PC-3 (cell line): ENCODE data around the gene ZC3H7A. TPM values are rescaled to one million over a fixed set of nuclear protein-coding genes. Genes with fewer than 3 reads are reported as not detected.

Source experiments
- ATAC-seq: fragments of 200-7000 bp; cut with Tn5 transposase; 2 replicates; pipeline ENCODE4 v1.9.1; 2020; ENCODE audit warnings: mild to moderate bottlenecking, moderate library complexity
- BruUV-seq: library from RNA; stranded (reverse); fragments of 400-500 nt; replicated peaks from 2 replicates; lab custom pipeline; 2021; lab: Mats Ljungman, UMichigan
- CTCF ChIA-PET: fragments of 300-600 bp; sonication (Branson Sonifier 250); formaldehyde crosslinking; loops from one replicate; lab custom pipeline; 2022; ENCODE audit warnings: antibody characterized with exemption; lab: Charles Lee
- POLR2A ChIA-PET: fragments of 300-600 bp; sonication (Branson Sonifier 250); formaldehyde crosslinking; loops from one replicate; lab custom pipeline; 2022; ENCODE audit warnings: antibody characterized with exemption; ENCODE audit not compliant: unreplicated experiment; lab: Charles Lee
- DNase-seq: peaks from one replicate; pipeline ENCODE4 v3.0.0-alpha.2; 2015
- H2AFZ ChIP-seq: fragments of 300-600 bp; sonication (generic); 2 replicates; pipeline ENCODE4 v1.6.0; 2016; ENCODE audit warnings: antibody characterized with exemption, low read length
- H3F3A ChIP-seq: fragments of 300-600 bp; sonication (generic); one replicate; pipeline ENCODE4 v1.6.0; 2017; ENCODE audit warnings: antibody characterized with exemption, low read length, control low read depth, mild to moderate bottlenecking; ENCODE audit not compliant: unreplicated experiment
- H3K27ac ChIP-seq: fragments of 300-600 bp; sonication (generic); 2 replicates; pipeline ENCODE4 v1.5.1; 2016; ENCODE audit warnings: mild to moderate bottlenecking, low read length
- H3K27me3 ChIP-seq: fragments of 300-600 bp; sonication (generic); 2 replicates; pipeline ENCODE4 v1.6.1; 2016; ENCODE audit warnings: low read length, mixed read lengths
- H3K36me3 ChIP-seq: fragments of 300-600 bp; sonication (generic); 2 replicates; pipeline ENCODE4 v1.6.1; 2016; ENCODE audit warnings: low read depth, mixed run types, low read length, mixed read lengths
- H3K4me1 ChIP-seq: fragments of 300-600 bp; sonication (generic); 2 replicates; pipeline ENCODE4 v1.5.1; 2016; ENCODE audit warnings: low read length; ENCODE audit not compliant: insufficient read depth
- H3K4me2 ChIP-seq: fragments of 300-600 bp; sonication (generic); 2 replicates; pipeline ENCODE4 v1.6.0; 2016; ENCODE audit warnings: low read length
- H3K4me3 ChIP-seq: fragments of 300-600 bp; sonication (generic); 2 replicates; pipeline ENCODE4 v1.5.1; 2016; ENCODE audit warnings: mild to moderate bottlenecking, low read length, mixed read lengths
- H3K79me2 ChIP-seq: fragments of 300-600 bp; sonication (generic); 2 replicates; pipeline ENCODE4 v1.6.1; 2017; ENCODE audit warnings: low read length, mixed read lengths
- H3K9ac ChIP-seq: fragments of 300-600 bp; sonication (generic); 2 replicates; pipeline ENCODE4 v1.6.0; 2016; ENCODE audit warnings: mild to moderate bottlenecking, low read length
- H3K9me2 ChIP-seq: fragments of 300-600 bp; sonication (generic); replicated peaks from 2 replicates; pipeline ENCODE4 v1.6.1; 2016; ENCODE audit warnings: mixed run types, low read length, mixed read lengths
- H3K9me3 ChIP-seq: fragments of 300-600 bp; sonication (generic); 2 replicates; pipeline ENCODE4 v1.6.1; 2016; ENCODE audit warnings: low read length, mixed read lengths
- H4K20me1 ChIP-seq: fragments of 300-600 bp; sonication (generic); 2 replicates; pipeline ENCODE4 v1.6.1; 2016; ENCODE audit warnings: low read length, mixed read lengths
- EZH2 ChIP-seq: fragments of 300-600 bp; sonication (generic); IDR thresholded peaks from one replicate; pipeline ENCODE4 v1.6.1; 2017; ENCODE audit warnings: antibody characterized with exemption, mild to moderate bottlenecking, low read length; ENCODE audit not compliant: unreplicated experiment
- EZH2phosphoT487 ChIP-seq: fragments of 300-600 bp; sonication (generic); IDR thresholded peaks from 2 replicates; pipeline ENCODE4 v1.6.1; 2018; ENCODE audit warnings: mild to moderate bottlenecking, antibody characterized with exemption, low read length, borderline replicate concordance
- intact Hi-C: fragments of 100-400 bp; cut with micrococcal nuclease; formaldehyde crosslinking; loops from 2 replicates; pipeline ENCODE4 v1.9.0; 2023
- total RNA-seq: library from RNA; depleted of rRNA; stranded (reverse); fragments of >200 nt; gene quantifications from 2 replicates; pipeline ENCODE4 v1.2.3, GENCODE V29; 2014
- TF ChIP-seq, protein P1 (sequence below): fragments of 300-600 bp; sonication (generic); conservative IDR thresholded peaks from 2 replicates; pipeline ENCODE4 v1.5.1; 2017; ENCODE audit warnings: antibody characterized with exemption, low read depth, mild to moderate bottlenecking, low read length

The ZC3H7A gene
- total RNA-seq, 1 experiment from 2014 or later: 21.2 TPM

DNA sequence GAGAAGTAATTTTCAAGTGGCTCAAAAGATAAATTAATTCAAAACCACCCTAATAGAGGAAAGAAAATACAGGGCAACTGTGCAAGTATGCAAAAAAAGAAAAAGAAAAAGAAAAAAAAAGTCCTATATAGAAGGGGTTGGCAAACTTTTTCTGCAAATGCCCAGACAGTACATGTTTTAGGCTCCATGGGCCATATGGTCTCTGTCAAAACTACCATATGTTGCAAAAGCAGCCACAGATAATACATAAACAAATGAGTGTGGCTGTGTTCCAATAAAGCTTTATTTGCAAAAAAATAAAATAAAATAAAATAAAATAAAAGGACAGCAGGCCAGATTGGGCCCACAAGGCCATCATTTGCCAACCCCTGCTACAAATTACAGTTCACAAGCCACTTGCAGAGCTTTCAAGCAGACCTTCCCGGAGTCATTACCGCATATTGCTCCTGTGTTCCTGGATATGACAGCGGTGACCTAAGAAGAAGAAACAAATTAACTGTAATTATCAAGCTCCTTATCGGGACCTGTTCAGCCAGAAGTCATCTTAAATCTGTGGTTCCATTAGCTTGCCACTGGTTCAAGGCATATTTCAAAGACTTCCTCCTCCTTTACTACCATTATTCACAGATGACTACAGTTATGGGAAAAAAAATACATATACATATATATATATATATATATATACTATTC lies 15.9 kb downstream of the ZC3H7A start:
- CTCF ChIA-PET: interaction anchor here (0.5 kb wide), 1 partner anchor 54 kb away, joined by 3 read pairs; no protein-coding TSS in a partner anchor
- H3K4me2 ChIP-seq: no peak overlapping the region
- no TSS peak for BruUV-seq

DNA sequence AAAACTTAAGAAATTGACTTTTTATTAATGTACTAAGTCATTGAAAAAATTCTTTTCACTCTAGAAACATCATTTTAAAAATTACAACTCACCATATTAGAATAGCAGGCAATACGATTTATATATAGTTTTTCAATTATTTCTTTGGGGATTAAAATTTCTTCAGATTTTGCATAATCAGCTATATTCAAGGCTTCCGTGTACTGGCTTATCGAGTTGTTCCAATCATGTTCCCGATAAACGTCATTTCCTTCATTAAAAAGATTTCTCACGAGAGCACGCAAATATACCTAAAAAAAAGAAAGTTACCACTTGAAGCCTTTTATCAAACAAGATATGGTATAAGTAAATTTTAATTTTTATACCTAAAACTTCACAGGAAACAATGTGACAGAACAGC lies 18.0 kb downstream of the ZC3H7A start:
- Histone ChIP-seq H3K27me3 (no peaks in the 10 kb centered on the region), H3K27ac (no peak overlapping the region), H3K4me3 (no peak overlapping the region), H4K20me1 (peaks cover 3% of the 10 kb centered on the region; the same call in 1 of the 2 replicates), H3F3A (no peaks in the 10 kb centered on the region), H3K79me2 (peaks cover 25% of the 10 kb centered on the region), H3K4me1 (peaks cover 19% of the 10 kb centered on the region), H3K36me3 (peaks cover 4% of the 10 kb centered on the region; the same call in 1 of the 2 replicates), H3K9me3 (no peaks in the 10 kb centered on the region), H3K4me2 (no peak overlapping the region), H2AFZ (no peak overlapping the region), H3K9me2 (no peaks in the 10 kb centered on the region), H3K9ac (no peak overlapping the region)
- intact Hi-C loops: no loop called here
- DNase-seq (no peak), ATAC-seq (no peak)
- CTCF ChIA-PET: no interaction called here
- POLR2A ChIA-PET: no interaction called here
- TF ChIP-seq EZH2 (no peak), EZH2phosphoT487 (no peak)
- TF ChIP-seq, protein P1, sequence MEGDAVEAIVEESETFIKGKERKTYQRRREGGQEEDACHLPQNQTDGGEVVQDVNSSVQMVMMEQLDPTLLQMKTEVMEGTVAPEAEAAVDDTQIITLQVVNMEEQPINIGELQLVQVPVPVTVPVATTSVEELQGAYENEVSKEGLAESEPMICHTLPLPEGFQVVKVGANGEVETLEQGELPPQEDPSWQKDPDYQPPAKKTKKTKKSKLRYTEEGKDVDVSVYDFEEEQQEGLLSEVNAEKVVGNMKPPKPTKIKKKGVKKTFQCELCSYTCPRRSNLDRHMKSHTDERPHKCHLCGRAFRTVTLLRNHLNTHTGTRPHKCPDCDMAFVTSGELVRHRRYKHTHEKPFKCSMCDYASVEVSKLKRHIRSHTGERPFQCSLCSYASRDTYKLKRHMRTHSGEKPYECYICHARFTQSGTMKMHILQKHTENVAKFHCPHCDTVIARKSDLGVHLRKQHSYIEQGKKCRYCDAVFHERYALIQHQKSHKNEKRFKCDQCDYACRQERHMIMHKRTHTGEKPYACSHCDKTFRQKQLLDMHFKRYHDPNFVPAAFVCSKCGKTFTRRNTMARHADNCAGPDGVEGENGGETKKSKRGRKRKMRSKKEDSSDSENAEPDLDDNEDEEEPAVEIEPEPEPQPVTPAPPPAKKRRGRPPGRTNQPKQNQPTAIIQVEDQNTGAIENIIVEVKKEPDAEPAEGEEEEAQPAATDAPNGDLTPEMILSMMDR: no peak
- no TSS peak for BruUV-seq

More for the DNA sequence above, 15.9 kb downstream of the ZC3H7A start:
- ATAC-seq (no peak), DNase-seq (no peak)
- peaks cover 4% of the 10 kb centered on the region; the same call in 1 of the 2 replicates for H3K36me3 ChIP-seq
- POLR2A ChIA-PET: no interaction called here
- no peak for TF ChIP-seq EZH2
- no peak for TF ChIP-seq EZH2phosphoT487
- TF ChIP-seq, protein P1: no peak
- no peaks in the 10 kb centered on the region for H3K9me3 ChIP-seq
- H3K9me2 ChIP-seq: no peaks in the 10 kb centered on the region
- H2AFZ ChIP-seq: no peak overlapping the region
- no peak overlapping the region for H3K27ac ChIP-seq
- no peak overlapping the region for H3K9ac ChIP-seq
- H3K79me2 ChIP-seq: peaks cover 31% of the 10 kb centered on the region
- H3K4me1 ChIP-seq: peaks cover 19% of the 10 kb centered on the region
- intact Hi-C loops: no loop called here
- no peak overlapping the region for H3K4me3 ChIP-seq
- H4K20me1 ChIP-seq: peaks cover 3% of the 10 kb centered on the region; the same call in 1 of the 2 replicates
- no peaks in the 10 kb centered on the region for H3K27me3 ChIP-seq
- H3F3A ChIP-seq: no peaks in the 10 kb centered on the region

DNA sequence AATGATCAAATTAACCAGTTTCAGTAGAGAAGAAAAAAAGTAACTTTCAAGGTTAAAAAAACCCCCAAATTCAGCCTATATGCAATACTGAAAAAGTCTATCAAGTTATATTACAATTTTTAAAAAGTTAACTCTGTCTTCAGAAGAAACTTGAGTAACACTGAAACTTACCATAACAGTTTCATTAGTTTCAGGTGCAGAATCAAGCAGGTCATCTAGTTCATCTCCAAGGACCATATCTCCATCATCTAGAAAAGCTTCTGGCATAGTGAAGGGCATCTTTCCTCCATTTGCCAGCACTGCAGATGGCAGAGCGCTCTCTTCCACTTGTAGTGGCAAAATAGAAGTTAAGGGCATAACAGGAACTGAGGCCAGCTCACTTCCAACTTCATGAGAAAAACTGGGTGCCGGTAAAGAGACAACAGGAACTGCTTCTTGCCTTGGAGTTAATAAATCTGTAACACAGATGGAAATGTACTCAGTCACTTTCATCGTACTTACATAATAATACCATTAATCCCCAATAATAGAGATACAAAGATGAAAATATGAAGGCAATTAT lies 22.9 kb downstream of the ZC3H7A start:
- H3K4me3 ChIP-seq: no peak overlapping the region
- ChIA-PET POLR2A (no interaction called here), CTCF (no interaction called here)
- no TSS peak for BruUV-seq
- no peaks in the 10 kb centered on the region for H3K9me2 ChIP-seq
- H3K4me1 ChIP-seq: no peaks in the 10 kb centered on the region
- H3K27ac ChIP-seq: no peak overlapping the region
- H4K20me1 ChIP-seq: no peaks in the 10 kb centered on the region
- H2AFZ ChIP-seq: no peak overlapping the region
- DNase-seq (no peak), ATAC-seq (no peak)
- no peaks in the 10 kb centered on the region for H3K9me3 ChIP-seq
- no peak overlapping the region for H3K4me2 ChIP-seq
- H3K79me2 ChIP-seq: no peaks in the 10 kb centered on the region
- TF ChIP-seq EZH2phosphoT487: no peak
- no peak for TF ChIP-seq EZH2
- TF ChIP-seq, protein P1: no peak
- H3K27me3 ChIP-seq: no peaks in the 10 kb centered on the region
- no peaks in the 10 kb centered on the region for H3F3A ChIP-seq
- peaks cover 6% of the 10 kb centered on the region; the same call in 1 of the 2 replicates for H3K36me3 ChIP-seq
- H3K9ac ChIP-seq: no peak overlapping the region
- intact Hi-C loops: no loop called here
